ENCODE results near the gene TBPL2. TPM values are rescaled to one million over a fixed set of nuclear protein-coding genes. Genes with fewer than 3 reads are reported as not detected.

TBPL2 gene
- total and polyA plus RNA-seq, 8 donors = not detected

GRCh38 chr14:55450124-55450523 lies 9.7 kb upstream of the TBPL2 start:
- WGBS, 2 donors = 64 to 90% methylated on average over 2 of the region's 2 CpGs
- Histone ChIP-seq H3K4me3 (no peak overlapping the region), H3K27me3 (no peaks in the 10 kb centered on the region), H3K9me3 (no peaks in the 10 kb centered on the region), H3K36me3 (no peaks in the 10 kb centered on the region), H3K4me1 (peaks cover 7 to 18% (median 17%) of the 10 kb centered on the region in 3 donors), H3K27ac (no peak overlapping the region)
- FAIRE-seq = no peak
- intact Hi-C loops (cut with DNase I) = no loop called here
- no peak for TF ChIP-seq CTCF (IDR thresholded peaks at IDR 0.05)
- ATAC-seq = no peak
- no peak for DNase-seq

- no peak for ATAC-seq
- H3K36me3 ChIP-seq = no peaks in the 10 kb centered on the region
- 91 to 96% methylated on average over 3 of the region's 3 CpGs for WGBS, 2 donors
- no peak for FAIRE-seq
- no peak overlapping the region for H3K4me3 ChIP-seq
- H3K4me1 ChIP-seq = peaks cover 0 to 10% (median 9%) of the 10 kb centered on the region in 3 donors
- no peak overlapping the region for H3K27ac ChIP-seq
- intact Hi-C loops (cut with DNase I) = no loop called here
- no peak for DNase-seq
- H3K9me3 ChIP-seq = no peaks in the 10 kb centered on the region
- no peak for TF ChIP-seq CTCF (IDR thresholded peaks at IDR 0.05)
- H3K27me3 ChIP-seq = no peaks in the 10 kb centered on the region
Observed at GRCh38 chr14:55449116-55449515, 8.7 kb upstream of the TBPL2 start.

- ATAC-seq (peak in 2 of 4 donors; percentile 31 to 34), FAIRE-seq (no peak), DNase-seq (no peak)
- TF ChIP-seq CTCF (IDR thresholded peaks at IDR 0.05) = no peak
- Histone ChIP-seq H3K4me1 (peaks cover 0 to 6% (median 6%) of the 10 kb centered on the region in 3 donors), H3K9me3 (no peaks in the 10 kb centered on the region), H3K27me3 (no peaks in the 10 kb centered on the region), H3K36me3 (no peaks in the 10 kb centered on the region), H3K4me3 (no peak overlapping the region), H3K27ac (no peak overlapping the region)
- intact Hi-C loops (cut with DNase I) = no loop called here
- 48 to 49% methylated on average over 3 of the region's 3 CpGs for WGBS, 2 donors
Observed at GRCh38 chr14:55448141-55448614, 7.8 kb upstream of the TBPL2 start.

GRCh38 chr14:55446833-55447232 lies 6.4 kb upstream of the TBPL2 start:
- Histone ChIP-seq H3K4me3 (no peak overlapping the region), H3K4me1 (peaks cover 0 to 6% (median 6%) of the 10 kb centered on the region in 3 donors), H3K9me3 (no peaks in the 10 kb centered on the region), H3K27me3 (no peaks in the 10 kb centered on the region), H3K27ac (no peak overlapping the region), H3K36me3 (no peaks in the 10 kb centered on the region)
- no peak for TF ChIP-seq CTCF (IDR thresholded peaks at IDR 0.05)
- FAIRE-seq = no peak
- DNase-seq = peak in 1 of 6 donors; percentile 25
- WGBS, 2 donors = 59 to 70% methylated on average over 2 of the region's 2 CpGs
- intact Hi-C loops (cut with DNase I) = no loop called here
- ATAC-seq = peak; percentile 31 to 77 (median 40)

GRCh38 chr14:55446127-55446736 lies 5.8 kb upstream of the TBPL2 start:
- peak; percentile 73 to 90 (median 83) for ATAC-seq
- peak; percentile 30 to 60 (median 47) for TF ChIP-seq CTCF (IDR thresholded peaks at IDR 0.05)
- 21 to 24% methylated on average over 5 of the region's 5 CpGs for WGBS, 2 donors
- Histone ChIP-seq H3K27ac (no peak overlapping the region), H3K4me3 (no peak overlapping the region), H3K27me3 (no peaks in the 10 kb centered on the region), H3K4me1 (peaks cover 0 to 2% (median under 1%) of the 10 kb centered on the region in 3 donors), H3K36me3 (no peaks in the 10 kb centered on the region), H3K9me3 (no peaks in the 10 kb centered on the region)
- intact Hi-C loops (cut with DNase I) = no loop called here
- FAIRE-seq = no peak
- DNase-seq = peak in 4 of 6 donors; percentile 28 to 67 (median 52)
